DMS 273 (cell line): ENCODE results near the gene WWOX.

Experiments used
- DNase-seq: peaks from one replicate; lab custom pipeline; 2025; ENCODE audit not compliant: unreplicated experiment; lab: John Stamatoyannopoulos, UW

Gene WWOX

GRCh38 chr16:78192734-78193488, 93.5 kb downstream of the WWOX start:
- no peak for DNase-seq

GRCh38 chr16:78194948-78195347, 95.5 kb downstream of the WWOX start:
- no peak for DNase-seq

GRCh38 chr16:78195797-78196196, 96.3 kb downstream of the WWOX start:
- no peak for DNase-seq

- DNase-seq = no peak
Measured at GRCh38 chr16:78196502-78196901, 97.0 kb downstream of the WWOX start.

GRCh38 chr16:78198288-78198687, 98.8 kb downstream of the WWOX start:
- no peak for DNase-seq

GRCh38 chr16:78199325-78200022, 100.0 kb downstream of the WWOX start:
- no peak for DNase-seq

GRCh38 chr16:78200023-78200389, 100.6 kb downstream of the WWOX start:
- DNase-seq = no peak

- DNase-seq = no peak
Measured at GRCh38 chr16:78200623-78201096, 101.2 kb downstream of the WWOX start.

- DNase-seq = no peak
Measured at GRCh38 chr16:78205506-78205905, 106.1 kb downstream of the WWOX start.

GRCh38 chr16:78206623-78207223, 107.3 kb downstream of the WWOX start:
- no peak for DNase-seq

GRCh38 chr16:78209951-78210661, 110.7 kb downstream of the WWOX start:
- no peak for DNase-seq

- DNase-seq = no peak
Measured at GRCh38 chr16:78211020-78211599, 111.7 kb downstream of the WWOX start.

GRCh38 chr16:78211946-78212345, 112.5 kb downstream of the WWOX start:
- DNase-seq = no peak

GRCh38 chr16:78212674-78213073, 113.2 kb downstream of the WWOX start:
- DNase-seq = no peak

GRCh38 chr16:78213751-78214150, 114.3 kb downstream of the WWOX start:
- DNase-seq = no peak

GRCh38 chr16:78215222-78215621, 115.8 kb downstream of the WWOX start:
- no peak for DNase-seq

GRCh38 chr16:78216166-78216745, 116.8 kb downstream of the WWOX start:
- DNase-seq = no peak

GRCh38 chr16:78217276-78217675, 117.8 kb downstream of the WWOX start:
- DNase-seq = no peak

GRCh38 chr16:78218279-78218678, 118.8 kb downstream of the WWOX start:
- DNase-seq = no peak

- DNase-seq = no peak
Measured at GRCh38 chr16:78218856-78219651, 119.6 kb downstream of the WWOX start.
